GM12874 (cell line): ENCODE data around the gene SNX24.

Source experiments
- TF ChIP-seq, protein P1 (sequence below): IDR thresholded peaks from 2 replicates; pipeline ENCODE4 v1.5.1; 2011; ENCODE audit warnings: low read depth, mild to moderate bottlenecking, control low read depth, low read length, moderate library complexity; ENCODE audit not compliant: insufficient read depth

Gene SNX24

DNA sequence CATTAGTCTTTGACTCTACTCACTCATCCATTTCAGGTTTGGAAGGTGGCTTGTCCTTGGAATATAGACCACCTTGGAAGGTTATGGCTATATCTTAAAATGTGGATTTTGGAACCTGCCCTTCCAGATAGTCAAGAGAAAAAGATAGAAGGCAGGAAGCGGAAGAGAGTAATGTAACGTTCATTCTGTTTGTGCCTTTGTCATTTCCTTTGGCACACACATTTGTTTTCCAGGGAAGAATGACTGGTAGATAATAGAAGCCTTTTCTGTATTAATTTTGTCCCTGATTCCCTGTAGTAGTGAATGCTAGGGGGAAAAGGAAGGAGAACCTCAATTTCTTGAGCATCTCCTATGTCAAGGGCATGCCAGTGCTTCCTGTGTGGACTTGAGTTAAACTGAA lies 136.4 kb downstream of the SNX24 start:
- TF ChIP-seq, protein P1, sequence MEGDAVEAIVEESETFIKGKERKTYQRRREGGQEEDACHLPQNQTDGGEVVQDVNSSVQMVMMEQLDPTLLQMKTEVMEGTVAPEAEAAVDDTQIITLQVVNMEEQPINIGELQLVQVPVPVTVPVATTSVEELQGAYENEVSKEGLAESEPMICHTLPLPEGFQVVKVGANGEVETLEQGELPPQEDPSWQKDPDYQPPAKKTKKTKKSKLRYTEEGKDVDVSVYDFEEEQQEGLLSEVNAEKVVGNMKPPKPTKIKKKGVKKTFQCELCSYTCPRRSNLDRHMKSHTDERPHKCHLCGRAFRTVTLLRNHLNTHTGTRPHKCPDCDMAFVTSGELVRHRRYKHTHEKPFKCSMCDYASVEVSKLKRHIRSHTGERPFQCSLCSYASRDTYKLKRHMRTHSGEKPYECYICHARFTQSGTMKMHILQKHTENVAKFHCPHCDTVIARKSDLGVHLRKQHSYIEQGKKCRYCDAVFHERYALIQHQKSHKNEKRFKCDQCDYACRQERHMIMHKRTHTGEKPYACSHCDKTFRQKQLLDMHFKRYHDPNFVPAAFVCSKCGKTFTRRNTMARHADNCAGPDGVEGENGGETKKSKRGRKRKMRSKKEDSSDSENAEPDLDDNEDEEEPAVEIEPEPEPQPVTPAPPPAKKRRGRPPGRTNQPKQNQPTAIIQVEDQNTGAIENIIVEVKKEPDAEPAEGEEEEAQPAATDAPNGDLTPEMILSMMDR = no peak

DNA sequence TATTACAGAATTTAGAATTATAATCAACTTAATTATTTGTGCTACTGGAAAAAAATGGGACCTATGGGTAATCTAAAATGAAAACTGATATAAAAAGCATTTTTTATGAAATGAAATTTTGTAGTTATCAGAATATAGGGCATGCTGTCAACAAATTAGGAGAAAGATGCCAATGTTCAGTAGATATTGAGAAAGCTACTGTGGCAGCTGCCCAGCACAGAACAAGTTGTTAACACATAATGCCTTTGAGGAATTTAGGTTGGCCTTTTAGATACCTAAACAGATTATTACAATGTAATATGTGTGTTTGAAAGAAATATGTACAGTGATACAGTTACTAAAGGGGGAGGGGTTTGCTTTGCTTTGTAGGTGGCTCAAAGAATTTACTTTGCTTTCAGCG lies 137.0 kb downstream of the SNX24 start:
- TF ChIP-seq, protein P1 = no peak

GRCh38 chr5:122984425-122984824 lies 139.0 kb downstream of the SNX24 start:
- TF ChIP-seq, protein P1 = no peak

DNA sequence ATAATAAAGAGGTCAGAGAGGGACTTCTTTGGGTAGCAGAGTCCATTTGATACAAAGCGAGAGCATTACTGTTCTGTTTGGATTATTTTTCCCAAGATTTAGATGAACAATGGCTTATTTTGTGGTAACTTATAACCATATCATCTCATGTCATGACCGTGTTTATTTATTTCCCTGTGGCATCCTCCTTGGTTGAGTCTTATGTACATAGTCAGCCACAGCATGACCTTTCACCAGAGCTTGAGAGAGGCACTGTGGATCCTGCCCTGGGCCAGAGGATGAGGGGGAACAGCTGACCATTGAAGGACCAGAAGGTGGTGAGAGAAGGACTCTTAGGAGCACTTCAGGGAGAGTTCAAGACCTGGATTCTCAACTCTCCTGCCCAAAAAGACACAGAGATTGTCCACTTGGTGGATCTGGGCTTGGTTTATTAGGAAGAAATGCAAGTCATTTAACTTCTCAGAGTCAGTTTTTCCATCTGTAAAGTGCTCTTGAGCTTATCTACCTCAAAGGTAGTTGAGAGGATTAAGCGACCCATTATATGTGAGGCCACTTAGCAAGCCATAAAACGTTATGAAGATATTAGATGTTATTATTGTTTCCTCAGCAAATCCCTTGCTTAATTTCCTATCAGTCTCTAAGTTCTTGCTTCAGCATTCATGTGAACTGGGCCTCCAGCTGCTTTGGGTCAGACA lies 139.7 kb downstream of the SNX24 start:
- TF ChIP-seq, protein P1 = no peak

GRCh38 chr5:122985954-122986721 lies 140.7 kb downstream of the SNX24 start:
- TF ChIP-seq, protein P1 = no peak

- TF ChIP-seq, protein P1 = no peak
Measured at GRCh38 chr5:122996091-122996490, 150.7 kb downstream of the SNX24 start.

- TF ChIP-seq, protein P1 = no peak
Measured at GRCh38 chr5:122997294-122997693, 151.9 kb downstream of the SNX24 start.
